ENCODE data around the gene CDKAL1. TPM values are rescaled to one million over a fixed set of nuclear protein-coding genes. Genes with fewer than 3 reads are reported as not detected.
"Not testable (repeated sequence)": the region's sequence is repeated elsewhere in the genome, so short reads cannot be mapped to it uniquely, and the experiment has no call there.

CDKAL1 gene
- total and polyA plus RNA-seq, 2 donors from 2014 or later: 4.6 to 20.2 TPM

DNA sequence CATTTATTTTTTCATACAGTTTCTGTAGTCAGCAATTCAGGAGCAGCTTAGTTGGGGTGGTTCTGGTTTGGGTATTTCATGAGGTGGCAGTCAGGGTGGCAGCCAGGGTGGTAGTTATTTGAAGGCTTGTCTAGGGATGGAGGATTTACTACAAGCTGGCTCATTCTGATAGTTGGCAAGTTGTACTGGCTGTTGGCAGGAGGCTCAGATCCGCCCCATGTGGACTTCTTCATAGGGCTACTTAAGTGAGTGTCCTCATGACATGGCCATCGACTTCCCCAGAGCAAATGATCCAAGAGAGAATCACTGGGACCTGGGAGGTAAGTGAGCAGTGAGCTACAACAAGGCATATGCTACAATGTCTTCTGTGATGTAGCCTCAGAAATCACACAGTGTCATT is 22.4 kb upstream of the CDKAL1 start:
- H3K4me3 ChIP-seq (ENCODE audit: low read length in 3 of 3): no peak overlapping the region
- intact Hi-C loops (cut with DNase I): no loop called here
- no peaks in the 10 kb centered on the region for H3K9me3 ChIP-seq (ENCODE audit: control insufficient read depth in 2 of 3, insufficient read depth in 1 of 3, low read length in 3 of 3)
- no peak overlapping the region for H3K9ac ChIP-seq (ENCODE audit: low read length in 3 of 3)
- FAIRE-seq (no peak), DNase-seq (no peak)
- no peaks in the 10 kb centered on the region for H3K36me3 ChIP-seq (ENCODE audit: control insufficient read depth in 2 of 3, insufficient read depth in 3 of 3, low read length in 3 of 3)
- no peaks in the 10 kb centered on the region for H3K27me3 ChIP-seq (ENCODE audit: control insufficient read depth, insufficient read depth, low read length)
- no peak overlapping the region for H3K27ac ChIP-seq (ENCODE audit: low read depth in 2 of 2, low read length in 2 of 2)
- H3K4me1 ChIP-seq (ENCODE audit: control insufficient read depth in 2 of 3, insufficient read depth in 2 of 3, low read depth in 1 of 3, low read length in 3 of 3): no peaks in the 10 kb centered on the region
- TF ChIP-seq, protein P1, sequence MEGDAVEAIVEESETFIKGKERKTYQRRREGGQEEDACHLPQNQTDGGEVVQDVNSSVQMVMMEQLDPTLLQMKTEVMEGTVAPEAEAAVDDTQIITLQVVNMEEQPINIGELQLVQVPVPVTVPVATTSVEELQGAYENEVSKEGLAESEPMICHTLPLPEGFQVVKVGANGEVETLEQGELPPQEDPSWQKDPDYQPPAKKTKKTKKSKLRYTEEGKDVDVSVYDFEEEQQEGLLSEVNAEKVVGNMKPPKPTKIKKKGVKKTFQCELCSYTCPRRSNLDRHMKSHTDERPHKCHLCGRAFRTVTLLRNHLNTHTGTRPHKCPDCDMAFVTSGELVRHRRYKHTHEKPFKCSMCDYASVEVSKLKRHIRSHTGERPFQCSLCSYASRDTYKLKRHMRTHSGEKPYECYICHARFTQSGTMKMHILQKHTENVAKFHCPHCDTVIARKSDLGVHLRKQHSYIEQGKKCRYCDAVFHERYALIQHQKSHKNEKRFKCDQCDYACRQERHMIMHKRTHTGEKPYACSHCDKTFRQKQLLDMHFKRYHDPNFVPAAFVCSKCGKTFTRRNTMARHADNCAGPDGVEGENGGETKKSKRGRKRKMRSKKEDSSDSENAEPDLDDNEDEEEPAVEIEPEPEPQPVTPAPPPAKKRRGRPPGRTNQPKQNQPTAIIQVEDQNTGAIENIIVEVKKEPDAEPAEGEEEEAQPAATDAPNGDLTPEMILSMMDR (IDR thresholded peaks at IDR 0.05; ENCODE audit: borderline replicate concordance, extremely low read depth, insufficient read depth): no peak

DNA sequence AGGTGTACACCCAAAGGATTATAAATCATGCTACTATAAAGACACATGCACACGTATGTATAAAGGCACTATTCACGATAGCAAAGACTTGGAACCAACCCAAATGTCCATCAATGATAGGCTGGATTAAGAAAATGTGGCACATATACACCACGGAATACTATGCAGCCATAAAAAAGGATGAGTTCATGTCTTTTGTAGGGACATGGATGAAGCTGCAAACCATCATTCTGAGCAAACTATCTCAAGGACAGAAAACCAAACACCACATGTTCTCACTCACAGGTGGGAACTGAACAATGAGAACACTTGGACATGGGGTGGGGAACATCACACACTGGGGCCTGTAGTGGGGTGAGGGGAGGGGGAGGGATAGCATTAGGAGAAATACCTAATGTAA is 9.0 kb upstream of the CDKAL1 start:
- H3K9ac ChIP-seq (ENCODE audit: low read length in 3 of 3): not testable (repeated sequence)

DNA sequence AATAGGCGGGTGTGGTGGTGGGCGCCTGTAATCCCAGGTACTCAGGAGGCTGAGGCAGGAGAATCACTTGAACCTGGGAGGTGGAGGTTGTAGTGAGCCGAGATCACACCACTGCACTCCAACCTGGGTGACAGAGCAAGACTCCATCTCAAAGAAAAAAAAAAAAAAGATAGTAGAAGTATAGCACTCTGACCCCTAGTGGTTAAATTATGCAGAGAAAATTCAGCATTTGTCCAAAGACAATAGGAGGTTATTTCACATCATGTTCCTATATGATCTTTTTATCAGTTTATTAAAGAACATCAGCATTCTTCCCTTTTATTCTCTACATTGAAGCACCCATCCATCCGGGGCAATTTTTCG is 5.2 kb upstream of the CDKAL1 start:
- not testable (repeated sequence) for H3K27me3 ChIP-seq (ENCODE audit: control insufficient read depth, insufficient read depth, low read length); H3K4me1 ChIP-seq (ENCODE audit: control insufficient read depth in 2 of 3, insufficient read depth in 2 of 3, low read depth in 1 of 3, low read length in 3 of 3); H3K4me3 ChIP-seq (ENCODE audit: low read length in 3 of 3); H3K9ac ChIP-seq (ENCODE audit: low read length in 3 of 3); H3K36me3 ChIP-seq (ENCODE audit: control insufficient read depth in 2 of 3, insufficient read depth in 3 of 3, low read length in 3 of 3); H3K9me3 ChIP-seq (ENCODE audit: control insufficient read depth in 2 of 3, insufficient read depth in 1 of 3, low read length in 3 of 3); H3K27ac ChIP-seq (ENCODE audit: low read depth in 2 of 2, low read length in 2 of 2)
- peak in 2 of 5 donors; percentile 58 to 67 for DNase-seq
- TF ChIP-seq, protein P1 (IDR thresholded peaks at IDR 0.05; ENCODE audit: borderline replicate concordance, extremely low read depth, insufficient read depth): peak; percentile 55
- FAIRE-seq: peak; percentile 73
- intact Hi-C loops (cut with DNase I): loop anchor here (5.0 kb wide), 1 partner anchor 237 kb away; no protein-coding TSS in a partner anchor

More for the DNA sequence above, 9.0 kb upstream of the CDKAL1 start:
- not testable (repeated sequence) for FAIRE-seq; H3K4me3 ChIP-seq (ENCODE audit: low read length in 3 of 3); DNase-seq; H3K4me1 ChIP-seq (ENCODE audit: control insufficient read depth in 2 of 3, insufficient read depth in 2 of 3, low read depth in 1 of 3, low read length in 3 of 3); H3K9me3 ChIP-seq (ENCODE audit: control insufficient read depth in 2 of 3, insufficient read depth in 1 of 3, low read length in 3 of 3); H3K27me3 ChIP-seq (ENCODE audit: control insufficient read depth, insufficient read depth, low read length); H3K27ac ChIP-seq (ENCODE audit: low read depth in 2 of 2, low read length in 2 of 2); H3K36me3 ChIP-seq (ENCODE audit: control insufficient read depth in 2 of 3, insufficient read depth in 3 of 3, low read length in 3 of 3)
- intact Hi-C loops (cut with DNase I): loop anchor here (5.0 kb wide), 1 partner anchor 233 kb away; no protein-coding TSS in a partner anchor

DNA sequence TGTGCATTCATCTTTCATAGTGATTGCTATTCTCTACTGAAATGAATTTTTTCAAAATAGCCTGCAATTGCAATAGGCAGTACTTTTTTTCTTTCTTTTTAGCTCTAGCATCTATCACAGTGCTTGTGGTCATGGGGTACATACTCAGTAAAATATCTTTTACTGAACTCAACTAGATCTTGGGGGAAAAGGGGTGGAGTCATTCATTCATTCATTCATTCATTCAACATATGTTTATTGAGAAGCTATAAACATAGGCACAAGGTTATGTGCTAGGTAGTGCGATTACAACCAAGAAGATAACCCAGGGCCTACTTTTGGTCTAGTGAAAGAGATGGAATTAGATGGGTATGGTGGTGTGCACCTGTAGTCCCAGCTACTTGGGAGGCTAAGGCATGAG is 1.4 kb upstream of the CDKAL1 start:
- DNase-seq (no peak), FAIRE-seq (no peak)
- H3K4me1 ChIP-seq (ENCODE audit: control insufficient read depth in 2 of 3, insufficient read depth in 2 of 3, low read depth in 1 of 3, low read length in 3 of 3): peaks cover 0 to 9% (median 7%) of the 10 kb centered on the region in 3 donors
- no peak overlapping the region for H3K9ac ChIP-seq (ENCODE audit: low read length in 3 of 3)
- TF ChIP-seq, protein P1 (IDR thresholded peaks at IDR 0.05; ENCODE audit: borderline replicate concordance, extremely low read depth, insufficient read depth): no peak
- no peak overlapping the region for H3K4me3 ChIP-seq (ENCODE audit: low read length in 3 of 3)
- H3K27ac ChIP-seq (ENCODE audit: low read depth in 2 of 2, low read length in 2 of 2): no peak overlapping the region
- intact Hi-C loops (cut with DNase I): no loop called here
- H3K36me3 ChIP-seq (ENCODE audit: control insufficient read depth in 2 of 3, insufficient read depth in 3 of 3, low read length in 3 of 3): no peaks in the 10 kb centered on the region
- H3K27me3 ChIP-seq (ENCODE audit: control insufficient read depth, insufficient read depth, low read length): no peaks in the 10 kb centered on the region
- H3K9me3 ChIP-seq (ENCODE audit: control insufficient read depth in 2 of 3, insufficient read depth in 1 of 3, low read length in 3 of 3): no peaks in the 10 kb centered on the region

All from kidney (tissue), 14 donors.